ENCODE measurements around the gene TUFM.

Gene TUFM

GRCh38 chr16:28865001-28865688 lies 19.0 kb upstream of the TUFM start:
- TF ChIP-seq CTCF (IDR thresholded peaks at IDR 0.05; ENCODE audit: borderline replicate concordance, insufficient read depth, low read depth, low read length) = no peak
- H3K4me3 ChIP-seq (ENCODE audit: low read depth, low read length) = no peak overlapping the region

GRCh38 chr16:28863929-28864793 lies 18.0 kb upstream of the TUFM start:
- no peak for TF ChIP-seq CTCF (IDR thresholded peaks at IDR 0.05; ENCODE audit: borderline replicate concordance, insufficient read depth, low read depth, low read length)
- peak overlapping the region; percentile 63 for H3K4me3 ChIP-seq (ENCODE audit: low read depth, low read length)

- no peak overlapping the region for H3K4me3 ChIP-seq (ENCODE audit: low read depth, low read length)
- TF ChIP-seq CTCF (IDR thresholded peaks at IDR 0.05; ENCODE audit: borderline replicate concordance, insufficient read depth, low read depth, low read length) = no peak
Measured at GRCh38 chr16:28859326-28859725, 13.2 kb upstream of the TUFM start.

GRCh38 chr16:28858421-28858820 lies 12.3 kb upstream of the TUFM start:
- no peak for TF ChIP-seq CTCF (IDR thresholded peaks at IDR 0.05; ENCODE audit: borderline replicate concordance, insufficient read depth, low read depth, low read length)
- H3K4me3 ChIP-seq (ENCODE audit: low read depth, low read length) = no peak overlapping the region

GRCh38 chr16:28846933-28847273 lies 755 bp upstream of the TUFM start:
- TF ChIP-seq CTCF (IDR thresholded peaks at IDR 0.05; ENCODE audit: borderline replicate concordance, insufficient read depth, low read depth, low read length) = no peak
- H3K4me3 ChIP-seq (ENCODE audit: low read depth, low read length) = peak overlapping the region; percentile 75

GRCh38 chr16:28845761-28846079 lies 428 bp downstream of the TUFM start:
- peak overlapping the region; percentile 81 for H3K4me3 ChIP-seq (ENCODE audit: low read depth, low read length)
- TF ChIP-seq CTCF (IDR thresholded peaks at IDR 0.05; ENCODE audit: borderline replicate concordance, insufficient read depth, low read depth, low read length) = no peak

- H3K4me3 ChIP-seq (ENCODE audit: low read depth, low read length) = peak overlapping the region; percentile 81
- TF ChIP-seq CTCF (IDR thresholded peaks at IDR 0.05; ENCODE audit: borderline replicate concordance, insufficient read depth, low read depth, low read length) = no peak
Measured at GRCh38 chr16:28845293-28845692, 855 bp downstream of the TUFM start.

All from GM12875 (cell line).